Naive thymus-derived CD4-positive, alpha-beta T cell (primary cell): ENCODE measurements around the gene LRBA. TPM values are rescaled to one million over a fixed set of nuclear protein-coding genes. Genes with fewer than 3 reads are reported as not detected.

Source experiments
- ATAC-seq: fragments of 150-1000 bp; cut with Tn5 transposase; 2 replicates; pipeline ENCODE4 v1.10.0; 2021; ENCODE audit warnings: mild to moderate bottlenecking, moderate library complexity
- CTCF ChIA-PET: fragments of 350-600 bp; sonication (Branson Sonifier 250); formaldehyde crosslinking; loops from one replicate; lab custom pipeline; 2021; ENCODE audit warnings: antibody characterized with exemption; lab: Charles Lee
- POLR2A ChIA-PET: fragments of 350-600 bp; sonication (Branson Sonifier 250); formaldehyde crosslinking; loops from one replicate; lab custom pipeline; 2021; ENCODE audit warnings: antibody characterized with exemption, inconsistent platforms; lab: Charles Lee
- DNase-seq, 9 donors: peaks; one replicate each; pipeline versions ENCODE4 v3.0.0 to v3.0.0-alpha.2; 2020 to 2022; ENCODE audit warnings: mixed read lengths in 1 of 9
- H3K27ac ChIP-seq: one replicate; pipeline ENCODE4 v1.7.0; 2013; ENCODE audit warnings: mild to moderate bottlenecking, low read depth, low read length, moderate library complexity
- H3K27me3 ChIP-seq, 2 donors: one replicate each; pipeline ENCODE4 v1.7.0; 2013; ENCODE audit warnings: low read length in 2 of 2, mild to moderate bottlenecking in 2 of 2, moderate library complexity in 2 of 2; ENCODE audit not compliant: control insufficient read depth in 2 of 2, insufficient read depth in 2 of 2
- H3K36me3 ChIP-seq, 3 experiments: 1 replicate in 2 of 3; 2 replicates in 1 of 3; pipeline ENCODE4 v1.7.0; 2013; ENCODE audit warnings: low read length in 3 of 3, mild to moderate bottlenecking in 3 of 3, moderate library complexity in 1 of 3; ENCODE audit not compliant: insufficient read depth in 3 of 3, control insufficient read depth in 2 of 3
- H3K4me1 ChIP-seq, 2 donors: one replicate each; pipeline ENCODE4 v1.7.0; 2013; ENCODE audit warnings: low read length in 2 of 2, mild to moderate bottlenecking in 2 of 2, moderate library complexity in 1 of 2; ENCODE audit not compliant: control insufficient read depth in 2 of 2, insufficient read depth in 2 of 2
- H3K4me3 ChIP-seq: 2 replicates; pipeline ENCODE4 v1.7.0; 2013; ENCODE audit warnings: mild to moderate bottlenecking, low read length
- H3K9me3 ChIP-seq, 3 experiments: 1 replicate in 2 of 3; 2 replicates in 1 of 3; pipeline ENCODE4 v1.7.0; 2013; ENCODE audit warnings: low read length in 3 of 3; ENCODE audit not compliant: control insufficient read depth in 2 of 3
- H3K27ac Mint-ChIP-seq, 9 donors: one replicate each; pipeline ENCODE4 v1.8.0; 2020 to 2022; ENCODE audit warnings: mixed read lengths in 9 of 9, mild to moderate bottlenecking in 8 of 9, moderate library complexity in 5 of 9, inconsistent platforms in 2 of 9
- H3K27me3 Mint-ChIP-seq, 5 donors: one replicate each; pipeline ENCODE4 v1.8.0; 2021 to 2022; ENCODE audit warnings: mixed read lengths in 5 of 5, mild to moderate bottlenecking in 1 of 5
- H3K36me3 Mint-ChIP-seq, 5 donors: one replicate each; pipeline ENCODE4 v1.8.0; 2020 to 2022; ENCODE audit warnings: mixed read lengths in 5 of 5, mild to moderate bottlenecking in 3 of 5, inconsistent platforms in 1 of 5
- H3K4me1 Mint-ChIP-seq, 7 donors: one replicate each; pipeline ENCODE4 v1.8.0; 2020 to 2022; ENCODE audit warnings: mixed read lengths in 7 of 7, mild to moderate bottlenecking in 3 of 7, inconsistent platforms in 1 of 7
- H3K4me3 Mint-ChIP-seq, 10 donors: one replicate each; pipeline ENCODE4 v1.8.0; 2020 to 2022; ENCODE audit warnings: mild to moderate bottlenecking in 10 of 10, mixed read lengths in 10 of 10, moderate library complexity in 6 of 10, inconsistent platforms in 2 of 10
- H3K9me3 Mint-ChIP-seq, 11 donors: one replicate each; pipeline ENCODE4 v1.8.0; 2020 to 2022; ENCODE audit warnings: mixed read lengths in 11 of 11, mild to moderate bottlenecking in 4 of 11, inconsistent platforms in 1 of 11, moderate library complexity in 1 of 11
- intact Hi-C, 2 donors: fragments of 100-400 bp; cut with micrococcal nuclease; formaldehyde crosslinking; loops; one replicate each; pipeline ENCODE4 v1.15.1; 2023
- polyA plus RNA-seq, 2 donors: library from polyadenylated mRNA; unstranded; fragments of 300-500 nt; fragmentation: Illumina TruSeq; gene quantifications; one replicate each; pipeline ENCODE4 v1.2.3, GENCODE V29; 2021
- total RNA-seq, 6 experiments: library from RNA in 5 of 6; stranded (reverse) in 5 of 6; gene quantifications; 1 replicate in 5 of 6; 2 replicates in 1 of 6; pipeline ENCODE4 v1.2.3 and lab custom pipeline; 2021 to 2026

LRBA gene
- total and polyA plus RNA-seq, 7 experiments from 2014 or later = 20.8 to 71.4 (median 58.4) TPM

GRCh38 chr4:150699599-150699998 is 315.5 kb downstream of the LRBA start:
- DNase-seq = no peak
- intact Hi-C loops = no loop called here
- no peak overlapping the region for H3K27ac Mint-ChIP-seq
- Histone ChIP-seq H3K36me3 (no peaks in the 10 kb centered on the region), H3K9me3 (no peaks in the 10 kb centered on the region), H3K27ac (no peak overlapping the region), H3K27me3 (no peaks in the 10 kb centered on the region), H3K4me1 (no peaks in the 10 kb centered on the region), H3K4me3 (no peak overlapping the region)
- peaks cover 0 to 14% (median 3%) of the 10 kb centered on the region in 7 donors for H3K4me1 Mint-ChIP-seq
- ChIA-PET POLR2A (no interaction called here), CTCF (no interaction called here)
- H3K27me3 Mint-ChIP-seq = no peaks in the 10 kb centered on the region
- ATAC-seq = no peak
- peaks cover 0 to 28% (median 7%) of the 10 kb centered on the region in 5 donors for H3K36me3 Mint-ChIP-seq
- no peak overlapping the region for H3K4me3 Mint-ChIP-seq
- no peaks in the 10 kb centered on the region for H3K9me3 Mint-ChIP-seq

GRCh38 chr4:150695162-150695561 is 319.9 kb downstream of the LRBA start:
- Mint-ChIP-seq H3K9me3 (peaks cover 0 to 5% (median 0%) of the 10 kb centered on the region in 11 donors), H3K36me3 (peaks cover 0 to 38% (median 6%) of the 10 kb centered on the region in 5 donors), H3K4me3 (no peak overlapping the region), H3K27me3 (no peaks in the 10 kb centered on the region), H3K27ac (no peak overlapping the region), H3K4me1 (peaks cover 0 to 9% (median 3%) of the 10 kb centered on the region in 7 donors)
- intact Hi-C loops = no loop called here
- no peaks in the 10 kb centered on the region for H3K36me3 ChIP-seq
- ATAC-seq = no peak
- H3K27me3 ChIP-seq = no peaks in the 10 kb centered on the region
- H3K4me1 ChIP-seq = no peaks in the 10 kb centered on the region
- POLR2A ChIA-PET = no interaction called here
- no peak overlapping the region for H3K4me3 ChIP-seq
- CTCF ChIA-PET = no interaction called here
- DNase-seq = no peak
- no peak overlapping the region for H3K27ac ChIP-seq
- H3K9me3 ChIP-seq = no peaks in the 10 kb centered on the region

- peaks cover 0 to 9% (median 3%) of the 10 kb centered on the region in 7 donors for H3K4me1 Mint-ChIP-seq
- ChIA-PET POLR2A (interaction anchor here (0.6 kb wide), 1 partner anchor 41 kb away, joined by 3 read pairs; no protein-coding TSS in a partner anchor), CTCF (no interaction called here)
- H3K9me3 ChIP-seq = no peaks in the 10 kb centered on the region
- H3K4me3 Mint-ChIP-seq = no peak overlapping the region
- intact Hi-C loops = no loop called here
- peaks cover 0 to 5% (median 0%) of the 10 kb centered on the region in 11 donors for H3K9me3 Mint-ChIP-seq
- no peak for ATAC-seq
- H3K36me3 ChIP-seq = no peaks in the 10 kb centered on the region
- no peaks in the 10 kb centered on the region for H3K27me3 ChIP-seq
- H3K27me3 Mint-ChIP-seq = no peaks in the 10 kb centered on the region
- H3K36me3 Mint-ChIP-seq = peaks cover 0 to 39% (median 6%) of the 10 kb centered on the region in 5 donors
- no peaks in the 10 kb centered on the region for H3K4me1 ChIP-seq
- no peak for DNase-seq
- H3K27ac Mint-ChIP-seq = no peak overlapping the region
- no peak overlapping the region for H3K4me3 ChIP-seq
- no peak overlapping the region for H3K27ac ChIP-seq
Observed at GRCh38 chr4:150694438-150694837, 320.6 kb downstream of the LRBA start.

GRCh38 chr4:150683775-150684350 is 331.2 kb downstream of the LRBA start:
- Histone ChIP-seq H3K4me1 (no peaks in the 10 kb centered on the region), H3K9me3 (no peaks in the 10 kb centered on the region), H3K27me3 (no peaks in the 10 kb centered on the region), H3K4me3 (no peak overlapping the region), H3K27ac (no peak overlapping the region), H3K36me3 (peaks cover 0 to 7% (median 0%) of the 10 kb centered on the region in 3 experiments)
- H3K36me3 Mint-ChIP-seq = peaks cover 7 to 44% (median 29%) of the 10 kb centered on the region in 5 donors
- no peak overlapping the region for H3K27ac Mint-ChIP-seq
- intact Hi-C loops = no loop called here
- ATAC-seq = no peak
- DNase-seq = no peak
- no peak overlapping the region for H3K4me3 Mint-ChIP-seq
- ChIA-PET POLR2A (no interaction called here), CTCF (no interaction called here)
- peaks cover 0 to 2% (median 0%) of the 10 kb centered on the region in 11 donors for H3K9me3 Mint-ChIP-seq
- H3K27me3 Mint-ChIP-seq = no peaks in the 10 kb centered on the region
- peaks cover 0 to 13% (median 0%) of the 10 kb centered on the region in 7 donors for H3K4me1 Mint-ChIP-seq

- no peaks in the 10 kb centered on the region for H3K4me1 ChIP-seq
- peaks cover 0 to 7% (median 0%) of the 10 kb centered on the region in 3 experiments for H3K36me3 ChIP-seq
- DNase-seq (no peak), ATAC-seq (no peak)
- H3K4me3 Mint-ChIP-seq = no peak overlapping the region
- no peaks in the 10 kb centered on the region for H3K27me3 Mint-ChIP-seq
- ChIA-PET CTCF (no interaction called here), POLR2A (no interaction called here)
- H3K27ac ChIP-seq = no peak overlapping the region
- no peaks in the 10 kb centered on the region for H3K9me3 Mint-ChIP-seq
- no peaks in the 10 kb centered on the region for H3K27me3 ChIP-seq
- no peaks in the 10 kb centered on the region for H3K9me3 ChIP-seq
- H3K36me3 Mint-ChIP-seq = peaks cover 7 to 40% (median 29%) of the 10 kb centered on the region in 5 donors
- intact Hi-C loops = no loop called here
- no peak overlapping the region for H3K4me3 ChIP-seq
- peaks cover 0 to 6% (median 0%) of the 10 kb centered on the region in 7 donors for H3K4me1 Mint-ChIP-seq
- H3K27ac Mint-ChIP-seq = no peak overlapping the region
Observed at GRCh38 chr4:150682126-150682525, 333.0 kb downstream of the LRBA start.

GRCh38 chr4:150681063-150681462 is 334.0 kb downstream of the LRBA start:
- Histone ChIP-seq H3K27ac (no peak overlapping the region), H3K36me3 (peaks cover 0 to 7% (median 0%) of the 10 kb centered on the region in 3 experiments), H3K9me3 (no peaks in the 10 kb centered on the region), H3K4me1 (no peaks in the 10 kb centered on the region), H3K4me3 (no peak overlapping the region), H3K27me3 (no peaks in the 10 kb centered on the region)
- Mint-ChIP-seq H3K27me3 (no peaks in the 10 kb centered on the region), H3K27ac (no peak overlapping the region), H3K9me3 (no peaks in the 10 kb centered on the region), H3K4me1 (peaks cover 0 to 6% (median 0%) of the 10 kb centered on the region in 7 donors), H3K4me3 (no peak overlapping the region), H3K36me3 (peaks cover 7 to 47% (median 29%) of the 10 kb centered on the region in 5 donors)
- POLR2A ChIA-PET = no interaction called here
- intact Hi-C loops = no loop called here
- CTCF ChIA-PET = no interaction called here
- DNase-seq = no peak
- no peak for ATAC-seq

- ATAC-seq = no peak
- peaks cover 0 to 6% (median 0%) of the 10 kb centered on the region in 7 donors for H3K4me1 Mint-ChIP-seq
- CTCF ChIA-PET = no interaction called here
Observed at GRCh38 chr4:150680651-150681050, 334.4 kb downstream of the LRBA start.

More at GRCh38 chr4:150680651-150681050, 334.4 kb downstream of the LRBA start:
- H3K4me1 ChIP-seq = no peaks in the 10 kb centered on the region
- Mint-ChIP-seq H3K27ac (no peak overlapping the region), H3K4me3 (no peak overlapping the region), H3K9me3 (no peaks in the 10 kb centered on the region), H3K36me3 (peaks cover 7 to 43% (median 29%) of the 10 kb centered on the region in 5 donors), H3K27me3 (no peaks in the 10 kb centered on the region)
- no peak overlapping the region for H3K27ac ChIP-seq
- peaks cover 0 to 7% (median 0%) of the 10 kb centered on the region in 3 experiments for H3K36me3 ChIP-seq
- POLR2A ChIA-PET = no interaction called here
- H3K4me3 ChIP-seq = no peak overlapping the region
- intact Hi-C loops = no loop called here
- H3K9me3 ChIP-seq = no peaks in the 10 kb centered on the region
- H3K27me3 ChIP-seq = no peaks in the 10 kb centered on the region
- DNase-seq = no peak
